HCT116 (cell line): Measurements from ENCODE around the gene VAMP7. TPM values are rescaled to one million over a fixed set of nuclear protein-coding genes. Genes with fewer than 3 reads are reported as not detected.

Experiments
- ATAC-seq: fragments of 200-7000 bp; cut with Tn5 transposase; 2 replicates; pipeline ENCODE4 v1.9.1; 2020; ENCODE audit warnings: mild to moderate bottlenecking, moderate library complexity
- BruUV-seq: library from RNA; stranded (reverse); fragments of 400-500 nt; replicated peaks from 2 replicates; lab custom pipeline; 2021; lab: Mats Ljungman, UMichigan
- CTCF ChIA-PET: fragments of 300-600 bp; sonication (Branson Sonifier 250); formaldehyde crosslinking; loops from one replicate; lab custom pipeline; 2021; ENCODE audit warnings: antibody characterized with exemption; lab: Charles Lee
- POLR2A ChIA-PET: fragments of 300-600, 350-600 bp; sonication (Branson Sonifier 250); formaldehyde crosslinking; loops from one replicate; lab custom pipeline; 2021; ENCODE audit warnings: antibody characterized with exemption; lab: Charles Lee
- RAD21 ChIA-PET, 2 experiments: fragments of 300-600 bp; sonication (Branson Sonifier 250); formaldehyde crosslinking; loops; one replicate each; lab custom pipeline; 2023; ENCODE audit warnings: low total read pairs in 2 of 2; ENCODE audit not compliant: uncharacterized antibody in 2 of 2, unreplicated experiment in 2 of 2, low non-redundant PET in 1 of 2; lab: Charles Lee
- DNase-seq: peaks from one replicate; pipeline ENCODE4 v3.0.0-alpha.2; 2010; ENCODE audit warnings: low read depth, low spot score
- H2AFZ ChIP-seq: fragments of 200-600 bp; shearing (Covaris generic), sonication (generic); 2 replicates; pipeline ENCODE4 v1.6.1; 2017; ENCODE audit warnings: low read depth, mixed run types, mixed read lengths, antibody characterized with exemption, low read length; ENCODE audit not compliant: poor library complexity, severe bottlenecking
- H3K27ac ChIP-seq: 2 replicates; pipeline ENCODE4 v1.5.1; 2012; ENCODE audit warnings: low read depth, low read length
- H3K27me3 ChIP-seq: fragments of 200-600 bp; sonication (generic); 2 replicates; pipeline ENCODE4 v1.6.1; 2016; ENCODE audit warnings: mixed run types, low read length, mixed read lengths; ENCODE audit not compliant: insufficient read depth
- H3K36me3 ChIP-seq, 2 experiments: fragments of 200-500 bp in 1 of 2; fragments of 200-600 bp in 1 of 2; sonication (Bioruptor generic) in 1 of 2; sonication (generic) in 1 of 2; 2 replicates each; pipeline versions ENCODE4 v1.5.1 to v1.6.1; 2014 to 2016; ENCODE audit warnings: low read length in 2 of 2, inconsistent platforms in 1 of 2, mixed read lengths in 1 of 2, mixed run types in 1 of 2; ENCODE audit not compliant: insufficient read depth in 2 of 2, control insufficient read depth in 1 of 2
- H3K4me1 ChIP-seq, 2 experiments: fragments of 200-600 bp in 1 of 2; sonication (generic) in 1 of 2; 2 replicates each; pipeline versions ENCODE4 v1.5.1 to v1.6.1; 2012 to 2017; ENCODE audit warnings: low read length in 2 of 2, inconsistent platforms in 1 of 2, mild to moderate bottlenecking in 1 of 2, mixed read lengths in 1 of 2, mixed run types in 1 of 2, moderate library complexity in 1 of 2; ENCODE audit not compliant: insufficient read depth in 2 of 2, control insufficient read depth in 1 of 2
- H3K4me2 ChIP-seq: fragments of 200-600 bp; sonication (generic); 2 replicates; pipeline ENCODE4 v1.6.1; 2017; ENCODE audit warnings: mixed run types, low read length, mixed read lengths
- H3K4me3 ChIP-seq, 2 experiments: fragments of 200-600 bp in 1 of 2; sonication (generic) in 1 of 2; replicated peaks in 1 of 2; 2 replicates each; pipeline ENCODE4 v1.5.1; 2011 to 2016; ENCODE audit warnings: low read length in 2 of 2, control low read depth in 1 of 2, low read depth in 1 of 2, mild to moderate bottlenecking in 1 of 2, mixed read lengths in 1 of 2, mixed run types in 1 of 2
- H3K79me2 ChIP-seq: fragments of 200-600 bp; sonication (generic); 2 replicates; pipeline ENCODE4 v1.6.1; 2017; ENCODE audit warnings: mild to moderate bottlenecking, mixed run types, low read length, moderate library complexity, mixed read lengths; ENCODE audit not compliant: insufficient read depth
- H3K9ac ChIP-seq: fragments of 200-600 bp; sonication (generic); 2 replicates; pipeline ENCODE4 v1.6.1; 2016; ENCODE audit warnings: low read length, mixed read lengths
- H3K9me2 ChIP-seq: fragments of 200-600 bp; sonication (generic), shearing (Covaris generic); 2 replicates; pipeline ENCODE4 v1.6.1; 2017; ENCODE audit warnings: mixed run types, mild to moderate bottlenecking, moderate library complexity; ENCODE audit not compliant: insufficient read depth
- H3K9me3 ChIP-seq, 2 experiments: fragments of 200-500 bp in 1 of 2; fragments of 200-600 bp in 1 of 2; sonication (Bioruptor generic) in 1 of 2; sonication (generic) in 1 of 2; 2 replicates each; pipeline ENCODE4 v1.6.1; 2014 to 2017; ENCODE audit warnings: low read length in 2 of 2, mixed read lengths in 2 of 2, inconsistent platforms in 1 of 2, low read depth in 1 of 2, mild to moderate bottlenecking in 1 of 2, mixed run types in 1 of 2, moderate library complexity in 1 of 2; ENCODE audit not compliant: control insufficient read depth in 1 of 2, insufficient read depth in 1 of 2
- H4K20me1 ChIP-seq: fragments of 200-600 bp; sonication (generic), shearing (Covaris generic); 2 replicates; pipeline ENCODE4 v1.6.1; 2017; ENCODE audit warnings: mixed run types, mild to moderate bottlenecking, moderate library complexity; ENCODE audit not compliant: insufficient read depth
- POLR2AphosphoS5 ChIP-seq: IDR thresholded peaks from 2 replicates; pipeline ENCODE4 v1.6.1; 2011; ENCODE audit warnings: mild to moderate bottlenecking, low read depth, low read length, moderate library complexity
- SIN3A ChIP-seq: IDR thresholded peaks from 2 replicates; pipeline ENCODE4 v1.6.1; 2012; ENCODE audit warnings: low read depth
- ZFX ChIP-seq: fragments of 450-650 bp; IDR thresholded peaks from 2 replicates; pipeline ENCODE4 v1.6.1; 2017
- intact Hi-C: fragments of 100-400 bp; cut with micrococcal nuclease; formaldehyde crosslinking; loops from 2 replicates; pipeline ENCODE4 v1.10.0; 2022
- total RNA-seq: library from RNA; stranded (reverse); gene quantifications from one replicate; pipeline ENCODE4 v1.2.1, GENCODE V29; 2021; ENCODE audit not compliant: unreplicated experiment
- TF ChIP-seq, protein P1 (sequence below), 3 experiments: fragments of 200-600 bp in 1 of 3; sonication (generic) in 1 of 3; IDR thresholded peaks in 2 of 3; conservative IDR thresholded peaks in 1 of 3; 2 replicates each; pipeline ENCODE4 v1.5.1; 2012 to 2017; ENCODE audit warnings: low read depth in 2 of 3, low read length in 2 of 3, antibody characterized with exemption in 1 of 3, borderline replicate concordance in 1 of 3, control low read depth in 1 of 3, mild to moderate bottlenecking in 1 of 3, mixed read lengths in 1 of 3, mixed run types in 1 of 3, moderate library complexity in 1 of 3; ENCODE audit not compliant: insufficient read depth in 1 of 3

The VAMP7 gene
- total RNA-seq, 1 experiment from 2014 or later, result 32.8 TPM

DNA sequence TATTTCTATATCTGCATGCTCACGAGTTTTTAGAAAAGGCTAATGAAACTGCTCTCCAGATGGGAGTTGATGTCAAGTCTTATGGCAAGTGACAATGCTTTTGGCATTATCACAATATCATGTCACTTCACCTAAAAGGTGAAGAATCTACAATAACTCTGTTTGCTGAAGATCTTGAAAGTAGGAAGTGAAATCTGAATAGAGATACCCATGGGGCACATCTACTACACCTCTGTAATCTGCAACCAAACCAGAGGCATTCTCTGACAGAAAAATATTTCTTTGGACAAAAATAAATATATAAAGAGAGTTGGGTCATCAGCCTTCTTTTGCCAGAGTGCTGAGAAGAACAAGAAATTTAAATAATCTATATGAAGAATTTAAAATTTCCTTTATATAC, 3.9 kb upstream of the VAMP7 start (continued):
- TF ChIP-seq, protein P1, sequence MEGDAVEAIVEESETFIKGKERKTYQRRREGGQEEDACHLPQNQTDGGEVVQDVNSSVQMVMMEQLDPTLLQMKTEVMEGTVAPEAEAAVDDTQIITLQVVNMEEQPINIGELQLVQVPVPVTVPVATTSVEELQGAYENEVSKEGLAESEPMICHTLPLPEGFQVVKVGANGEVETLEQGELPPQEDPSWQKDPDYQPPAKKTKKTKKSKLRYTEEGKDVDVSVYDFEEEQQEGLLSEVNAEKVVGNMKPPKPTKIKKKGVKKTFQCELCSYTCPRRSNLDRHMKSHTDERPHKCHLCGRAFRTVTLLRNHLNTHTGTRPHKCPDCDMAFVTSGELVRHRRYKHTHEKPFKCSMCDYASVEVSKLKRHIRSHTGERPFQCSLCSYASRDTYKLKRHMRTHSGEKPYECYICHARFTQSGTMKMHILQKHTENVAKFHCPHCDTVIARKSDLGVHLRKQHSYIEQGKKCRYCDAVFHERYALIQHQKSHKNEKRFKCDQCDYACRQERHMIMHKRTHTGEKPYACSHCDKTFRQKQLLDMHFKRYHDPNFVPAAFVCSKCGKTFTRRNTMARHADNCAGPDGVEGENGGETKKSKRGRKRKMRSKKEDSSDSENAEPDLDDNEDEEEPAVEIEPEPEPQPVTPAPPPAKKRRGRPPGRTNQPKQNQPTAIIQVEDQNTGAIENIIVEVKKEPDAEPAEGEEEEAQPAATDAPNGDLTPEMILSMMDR (IDR thresholded peaks at IDR 0.05 in 2 of 3, conservative IDR thresholded peaks at IDR 0.05 in 1 of 3; ENCODE audit: borderline replicate concordance in 1 of 3, insufficient read depth in 1 of 3, low read depth in 2 of 3, low read length in 2 of 3), result no peak
- TF ChIP-seq ZFX, result no peak

DNA sequence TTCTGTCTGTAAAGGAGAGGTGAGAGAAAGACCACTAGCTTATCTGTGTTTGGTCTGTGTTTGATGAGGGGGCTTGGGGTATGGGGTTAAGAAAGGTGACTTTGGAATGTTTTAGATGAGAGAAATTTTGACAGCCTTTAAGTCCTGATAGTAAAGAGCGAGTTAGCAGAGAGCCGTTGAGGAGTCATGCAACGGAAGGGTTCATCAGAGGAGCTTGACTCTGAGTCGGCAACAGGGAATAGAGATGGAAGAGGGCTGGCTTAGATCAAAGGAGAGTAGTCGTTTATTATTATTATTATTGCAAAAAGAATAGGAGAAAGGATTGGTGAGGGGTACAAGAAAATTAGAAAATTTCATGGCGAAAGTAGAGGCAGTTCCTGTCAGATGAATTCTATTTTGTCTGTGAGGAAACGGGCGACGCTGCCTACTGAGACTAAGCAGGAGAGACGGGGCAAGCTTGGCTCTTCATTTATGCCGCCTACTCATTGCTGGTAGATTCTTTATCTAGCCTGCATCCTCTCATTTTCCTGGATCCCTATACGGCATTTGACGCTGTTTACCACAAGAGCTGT, 473 bp upstream of the VAMP7 start:
- H3K9me3 ChIP-seq, result no peaks in the 10 kb centered on the region
- BruUV-seq, result no TSS peak
- ChIA-PET POLR2A (no interaction called here), RAD21 (no interaction called here), CTCF (no interaction called here)
- no peak overlapping the region for H3K27ac ChIP-seq
- H4K20me1 ChIP-seq, result no peaks in the 10 kb centered on the region
- TF ChIP-seq ZFX, result no peak
- no peak for TF ChIP-seq SIN3A
- H3K27me3 ChIP-seq, result no peaks in the 10 kb centered on the region
- peaks cover 0 to 9% of the 10 kb centered on the region in 2 experiments; a peak in 1 of 4 replicates for H3K4me1 ChIP-seq
- peak overlapping the region; percentile 73 for H3K4me2 ChIP-seq
- peaks cover 30% of the 10 kb centered on the region for H3K79me2 ChIP-seq
- H3K4me3 ChIP-seq, result peak overlapping the region; percentile 70 to 71
- no peaks in the 10 kb centered on the region; a peak in 1 of 4 replicates for H3K36me3 ChIP-seq
- intact Hi-C loops, result no loop called here
- DNase-seq (no peak), ATAC-seq (no peak)
- no peaks in the 10 kb centered on the region for H3K9me2 ChIP-seq
- no peak overlapping the region for H2AFZ ChIP-seq
- peak overlapping the region; percentile 69; the same call in 1 of the 2 replicates for H3K9ac ChIP-seq

DNA sequence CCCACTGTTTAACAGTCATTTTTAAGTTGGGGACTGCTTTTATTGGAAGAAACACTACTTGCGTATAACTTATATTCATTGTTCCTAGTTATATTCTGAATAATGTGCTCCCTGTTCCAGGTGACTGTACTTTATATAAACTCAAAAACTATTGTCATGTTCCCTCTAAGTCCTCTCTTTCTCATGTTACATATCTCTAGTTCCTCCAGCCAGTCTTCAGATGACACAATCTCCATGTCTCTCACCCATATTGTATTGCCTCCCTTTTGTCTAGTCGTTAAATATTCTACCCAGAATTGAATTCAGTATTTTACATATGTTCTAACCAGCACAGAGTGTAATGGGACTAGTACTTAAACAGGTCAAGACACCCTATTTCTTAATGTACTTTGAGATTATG, 5.3 kb downstream of the VAMP7 start:
- TF ChIP-seq POLR2AphosphoS5, result no peak
- intact Hi-C loops, result no loop called here
- BruUV-seq, result no TSS peak
- H4K20me1 ChIP-seq, result no peaks in the 10 kb centered on the region
- H3K9ac ChIP-seq, result no peak overlapping the region
- H3K27ac ChIP-seq, result no peak overlapping the region
- H3K9me2 ChIP-seq, result no peaks in the 10 kb centered on the region
- ChIA-PET RAD21 (no interaction called here), POLR2A (no interaction called here), CTCF (no interaction called here)
- no peak overlapping the region for H3K4me2 ChIP-seq
- no peak for DNase-seq
- no peak overlapping the region for H3K4me3 ChIP-seq
- H3K9me3 ChIP-seq, result no peaks in the 10 kb centered on the region
- ATAC-seq, result no peak
- H3K4me1 ChIP-seq, result peaks cover 7 to 15% of the 10 kb centered on the region in 2 experiments; a peak in 3 of 4 replicates
- no peak overlapping the region for H2AFZ ChIP-seq
- no peaks in the 10 kb centered on the region for H3K27me3 ChIP-seq
- H3K79me2 ChIP-seq, result peaks cover 35% of the 10 kb centered on the region
- peaks cover 0 to 7% of the 10 kb centered on the region in 2 experiments; a peak in 3 of 4 replicates for H3K36me3 ChIP-seq
